Keratinocyte (primary cell): ENCODE data around the gene ADIPOR2. TPM values are rescaled to one million over a fixed set of nuclear protein-coding genes. Genes with fewer than 3 reads are reported as not detected.

Experiments
- DNase-seq: peaks from one replicate; pipeline ENCODE4 v3.0.0-alpha.2; 2011; ENCODE audit warnings: low read depth, missing footprints, low spot score
- FAIRE-seq: peaks from 2 replicates; lab custom pipeline; 2011; peaks lifted over from hg19 to GRCh38; lab: Jason Lieb, UNC
- H2AFZ ChIP-seq: 2 replicates; pipeline ENCODE4 v1.6.0; 2012; ENCODE audit warnings: low read length, control low read depth, inconsistent platforms; ENCODE audit not compliant: control insufficient read depth
- H3K27ac ChIP-seq: 2 replicates; pipeline ENCODE4 v1.5.1; 2011; ENCODE audit warnings: low read length; ENCODE audit not compliant: control insufficient read depth, insufficient read depth
- H3K27me3 ChIP-seq: 3 replicates; pipeline ENCODE4 v1.6.0; 2011; ENCODE audit warnings: low read length; ENCODE audit not compliant: control insufficient read depth, insufficient read depth; ENCODE audit errors: extremely low read depth
- H3K36me3 ChIP-seq, 2 experiments: 2 replicates in 1 of 2; 3 replicates in 1 of 2; pipeline ENCODE4 v1.5.1; 2011; ENCODE audit warnings: low read length in 2 of 2, mild to moderate bottlenecking in 1 of 2; ENCODE audit not compliant: control insufficient read depth in 2 of 2, insufficient read depth in 2 of 2; ENCODE audit errors: extremely low read depth in 1 of 2
- H3K4me1 ChIP-seq: 3 replicates; pipeline ENCODE4 v1.5.1; 2011; ENCODE audit warnings: low read length; ENCODE audit not compliant: control insufficient read depth, insufficient read depth; ENCODE audit errors: extremely low read depth
- H3K4me2 ChIP-seq: 3 replicates; pipeline ENCODE4 v1.6.0; 2011; ENCODE audit warnings: low read depth, low read length; ENCODE audit not compliant: control insufficient read depth, insufficient read depth; ENCODE audit errors: extremely low read depth
- H3K4me3 ChIP-seq, 3 experiments: fragments of 200-600 bp in 1 of 3; sonication (generic) in 1 of 3; 2 replicates in 2 of 3; 3 replicates in 1 of 3; pipeline ENCODE4 v1.5.1; 2011 to 2016; ENCODE audit warnings: low read length in 3 of 3, mild to moderate bottlenecking in 3 of 3, control low read depth in 2 of 3, inconsistent platforms in 1 of 3, low read depth in 1 of 3, mixed read lengths in 1 of 3, mixed run types in 1 of 3, moderate library complexity in 1 of 3; ENCODE audit not compliant: control insufficient read depth in 2 of 3, insufficient read depth in 2 of 3; ENCODE audit errors: extremely low read depth in 1 of 3
- H3K79me2 ChIP-seq: 2 replicates; pipeline ENCODE4 v1.6.0; 2012; ENCODE audit warnings: low read length; ENCODE audit not compliant: control insufficient read depth, insufficient read depth
- H3K9ac ChIP-seq: 3 replicates; pipeline ENCODE4 v1.6.0; 2011; ENCODE audit warnings: low read length; ENCODE audit not compliant: control insufficient read depth, insufficient read depth; ENCODE audit errors: extremely low read depth
- H3K9me1 ChIP-seq: 3 replicates; pipeline ENCODE4 v1.6.0; 2011; ENCODE audit warnings: low read length; ENCODE audit not compliant: control insufficient read depth, insufficient read depth; ENCODE audit errors: extremely low read depth
- H3K9me3 ChIP-seq: 2 replicates; pipeline ENCODE4 v1.5.1; 2012; ENCODE audit warnings: low read depth, low read length; ENCODE audit not compliant: control insufficient read depth
- H4K20me1 ChIP-seq: 3 replicates; pipeline ENCODE4 v1.6.0; 2011; ENCODE audit warnings: low read length; ENCODE audit not compliant: control insufficient read depth, insufficient read depth; ENCODE audit errors: extremely low read depth
- EZH2 ChIP-seq: IDR thresholded peaks from one replicate; pipeline ENCODE4 v1.6.1; 2012; ENCODE audit warnings: inconsistent platforms, mild to moderate bottlenecking, low read length, moderate library complexity
- dilution Hi-C: fragments of 300-500 bp; cut with MboI; formaldehyde crosslinking; loops from one replicate; pipeline ENCODE4 v1.7.0; 2020; ENCODE audit warnings: low sequenced_read_pairs; ENCODE audit not compliant: extremely low pct_ligation_motif_present
- polyA plus RNA-seq, 5 experiments: library from polyadenylated mRNA; depleted of rRNA in 3 of 5; stranded (reverse) in 3 of 5; stranded (forward) in 1 of 5; unstranded in 1 of 5; fragments of >200 nt; gene quantifications; 1 replicate in 1 of 5; 2 replicates in 3 of 5; 3 replicates in 1 of 5; pipeline versions ENCODE4 v1.2.1 to v1.2.3, GENCODE V29; 2011 to 2012; ENCODE audit warnings: missing spikeins in 2 of 5, low read depth in 1 of 5, low replicate concordance in 1 of 5
- TF ChIP-seq, protein P1 (sequence below), 3 experiments: IDR thresholded peaks in 1 of 3; conservative IDR thresholded peaks in 1 of 3; optimal IDR thresholded peaks in 1 of 3; 2 replicates in 2 of 3; 3 replicates in 1 of 3; pipeline versions ENCODE3 to v1.5.1; 2011; ENCODE audit warnings: low read length in 3 of 3, mild to moderate bottlenecking in 3 of 3, moderate library complexity in 2 of 3, control low read depth in 1 of 3, inconsistent platforms in 1 of 3; ENCODE audit not compliant: insufficient read depth in 2 of 3; ENCODE audit errors: extremely low read depth in 1 of 3

ADIPOR2 gene
- polyA plus RNA-seq, 1 donor (not counting 4 experiments of a cell fraction or from before 2014, with no cell fraction given), result 59.4 TPM

DNA sequence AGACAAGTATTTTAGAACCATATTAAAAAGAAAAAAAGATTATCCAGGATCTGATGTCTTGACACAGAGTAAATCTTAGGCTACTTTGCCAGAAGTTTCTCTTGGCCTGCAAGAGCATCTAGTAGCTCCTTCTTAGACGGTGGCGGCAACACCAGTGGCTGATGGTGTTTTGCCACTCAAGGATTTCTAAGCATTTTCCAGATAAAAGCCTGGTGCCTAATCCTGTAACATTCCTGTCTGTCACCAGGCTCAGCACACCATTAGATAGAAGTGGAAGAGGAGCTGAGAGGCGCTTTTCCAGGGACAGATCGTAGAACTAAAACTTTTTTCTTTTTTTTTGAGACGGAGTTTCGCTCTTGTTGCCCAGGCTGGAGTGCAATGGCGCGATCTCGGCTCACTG, 47.8 kb upstream of the ADIPOR2 start:
- peaks cover 2 to 4% of the 10 kb centered on the region in 2 experiments for H3K36me3 ChIP-seq
- no peak overlapping the region for H3K9ac ChIP-seq
- no peaks in the 10 kb centered on the region for H3K79me2 ChIP-seq
- no peaks in the 10 kb centered on the region for H4K20me1 ChIP-seq
- no peaks in the 10 kb centered on the region for H3K9me3 ChIP-seq
- H3K27me3 ChIP-seq, result no peaks in the 10 kb centered on the region
- no peak overlapping the region for H3K4me2 ChIP-seq
- FAIRE-seq (no peak), DNase-seq (no peak)
- peaks cover 2% of the 10 kb centered on the region for H3K9me1 ChIP-seq
- no peak overlapping the region for H3K27ac ChIP-seq
- no peak overlapping the region for H3K4me3 ChIP-seq
- no peak overlapping the region for H2AFZ ChIP-seq
- peaks cover 9% of the 10 kb centered on the region for H3K4me1 ChIP-seq
- dilution Hi-C loops, result no loop called here
- TF ChIP-seq, protein P1, sequence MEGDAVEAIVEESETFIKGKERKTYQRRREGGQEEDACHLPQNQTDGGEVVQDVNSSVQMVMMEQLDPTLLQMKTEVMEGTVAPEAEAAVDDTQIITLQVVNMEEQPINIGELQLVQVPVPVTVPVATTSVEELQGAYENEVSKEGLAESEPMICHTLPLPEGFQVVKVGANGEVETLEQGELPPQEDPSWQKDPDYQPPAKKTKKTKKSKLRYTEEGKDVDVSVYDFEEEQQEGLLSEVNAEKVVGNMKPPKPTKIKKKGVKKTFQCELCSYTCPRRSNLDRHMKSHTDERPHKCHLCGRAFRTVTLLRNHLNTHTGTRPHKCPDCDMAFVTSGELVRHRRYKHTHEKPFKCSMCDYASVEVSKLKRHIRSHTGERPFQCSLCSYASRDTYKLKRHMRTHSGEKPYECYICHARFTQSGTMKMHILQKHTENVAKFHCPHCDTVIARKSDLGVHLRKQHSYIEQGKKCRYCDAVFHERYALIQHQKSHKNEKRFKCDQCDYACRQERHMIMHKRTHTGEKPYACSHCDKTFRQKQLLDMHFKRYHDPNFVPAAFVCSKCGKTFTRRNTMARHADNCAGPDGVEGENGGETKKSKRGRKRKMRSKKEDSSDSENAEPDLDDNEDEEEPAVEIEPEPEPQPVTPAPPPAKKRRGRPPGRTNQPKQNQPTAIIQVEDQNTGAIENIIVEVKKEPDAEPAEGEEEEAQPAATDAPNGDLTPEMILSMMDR (optimal IDR thresholded peaks at IDR 0.05 in 1 of 3, IDR thresholded peaks at IDR 0.05 in 1 of 3, conservative IDR thresholded peaks at IDR 0.05 in 1 of 3; ENCODE audit: extremely low read depth in 1 of 3, insufficient read depth in 2 of 3, low read length in 3 of 3), result no peak
- TF ChIP-seq EZH2, result no peak

GRCh38 chr12:1643905-1644533, 46.9 kb upstream of the ADIPOR2 start:
- peak; percentile 9 for FAIRE-seq
- Histone ChIP-seq H3K4me1 (peaks cover 9% of the 10 kb centered on the region), H4K20me1 (no peaks in the 10 kb centered on the region), H3K4me3 (no peak overlapping the region), H3K4me2 (no peak overlapping the region), H3K9ac (no peak overlapping the region), H3K79me2 (no peaks in the 10 kb centered on the region), H3K36me3 (peaks cover 2 to 4% of the 10 kb centered on the region in 2 experiments), H3K9me3 (no peaks in the 10 kb centered on the region), H3K27ac (no peak overlapping the region), H3K9me1 (peaks cover 2% of the 10 kb centered on the region), H3K27me3 (no peaks in the 10 kb centered on the region), H2AFZ (no peak overlapping the region)
- TF ChIP-seq, protein P1 (optimal IDR thresholded peaks at IDR 0.05 in 1 of 3, IDR thresholded peaks at IDR 0.05 in 1 of 3, conservative IDR thresholded peaks at IDR 0.05 in 1 of 3; ENCODE audit: extremely low read depth in 1 of 3, insufficient read depth in 2 of 3, low read length in 3 of 3), result no peak
- dilution Hi-C loops, result no loop called here
- DNase-seq, result no peak
